Measurements from ENCODE around the gene SLC39A7. TPM values are rescaled to one million over a fixed set of nuclear protein-coding genes. Genes with fewer than 3 reads are reported as not detected.

The SLC39A7 gene
- total and polyA plus RNA-seq, 2 donors (not counting 3 experiments of a cell fraction or from before 2014, with no cell fraction given) = 99.8 to 129 TPM

GRCh38 chr6:33169291-33170175, 31.1 kb upstream of the SLC39A7 start:
- no peak for TF ChIP-seq POLR2AphosphoS5 (IDR thresholded peaks at IDR 0.05; ENCODE audit: insufficient read depth, low read depth, low read length)
- TF ChIP-seq POLR2A (IDR thresholded peaks at IDR 0.05; ENCODE audit: low read depth, low read length) = no peak
- no peak for TF ChIP-seq JUN (IDR thresholded peaks at IDR 0.05; ENCODE audit: borderline replicate concordance, insufficient read depth, insufficient read length, low read depth)
- TF ChIP-seq EZH2 (IDR thresholded peaks at IDR 0.05; ENCODE audit: borderline replicate concordance, low read depth, low read length, severe bottlenecking) = no peak
- TF ChIP-seq MYC (IDR thresholded peaks at IDR 0.05; ENCODE audit: low read depth, low read length) = no peak
- no peak for TF ChIP-seq GATA2 (IDR thresholded peaks at IDR 0.05; ENCODE audit: insufficient read depth, insufficient read length, low read depth, low read length)
- no peak for TF ChIP-seq FOS (IDR thresholded peaks at IDR 0.05; ENCODE audit: borderline replicate concordance, insufficient read depth, low read length)
- TF ChIP-seq MAX (IDR thresholded peaks at IDR 0.05; ENCODE audit: insufficient read depth, insufficient read length) = no peak
- TF ChIP-seq, protein P1, sequence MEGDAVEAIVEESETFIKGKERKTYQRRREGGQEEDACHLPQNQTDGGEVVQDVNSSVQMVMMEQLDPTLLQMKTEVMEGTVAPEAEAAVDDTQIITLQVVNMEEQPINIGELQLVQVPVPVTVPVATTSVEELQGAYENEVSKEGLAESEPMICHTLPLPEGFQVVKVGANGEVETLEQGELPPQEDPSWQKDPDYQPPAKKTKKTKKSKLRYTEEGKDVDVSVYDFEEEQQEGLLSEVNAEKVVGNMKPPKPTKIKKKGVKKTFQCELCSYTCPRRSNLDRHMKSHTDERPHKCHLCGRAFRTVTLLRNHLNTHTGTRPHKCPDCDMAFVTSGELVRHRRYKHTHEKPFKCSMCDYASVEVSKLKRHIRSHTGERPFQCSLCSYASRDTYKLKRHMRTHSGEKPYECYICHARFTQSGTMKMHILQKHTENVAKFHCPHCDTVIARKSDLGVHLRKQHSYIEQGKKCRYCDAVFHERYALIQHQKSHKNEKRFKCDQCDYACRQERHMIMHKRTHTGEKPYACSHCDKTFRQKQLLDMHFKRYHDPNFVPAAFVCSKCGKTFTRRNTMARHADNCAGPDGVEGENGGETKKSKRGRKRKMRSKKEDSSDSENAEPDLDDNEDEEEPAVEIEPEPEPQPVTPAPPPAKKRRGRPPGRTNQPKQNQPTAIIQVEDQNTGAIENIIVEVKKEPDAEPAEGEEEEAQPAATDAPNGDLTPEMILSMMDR (IDR thresholded peaks at IDR 0.05; ENCODE audit: extremely low read depth in 1 of 2, insufficient read depth in 1 of 2, low read depth in 1 of 2, low read length in 2 of 2) = no peak
- intact Hi-C loops (cut with micrococcal nuclease) = no loop called here
- ChIA-PET CTCF (interaction anchor here (1.3 kb wide), 1 partner anchor 28 kb away, joined by 3 read pairs; no protein-coding TSS in a partner anchor), POLR2A (no interaction called here)
- no peaks in the 10 kb centered on the region for H3K4me1 ChIP-seq (ENCODE audit: control insufficient read depth, extremely low read depth, insufficient read depth, low read length)
- H3K27me3 ChIP-seq (ENCODE audit: control insufficient read depth in 2 of 2, insufficient read depth in 2 of 2, low read length in 2 of 2) = no peaks in the 10 kb centered on the region
- H3K27ac ChIP-seq (ENCODE audit: insufficient read depth, low read depth, low read length) = no peak overlapping the region
- H3K9ac ChIP-seq (replicated peaks; ENCODE audit: extremely low read depth, insufficient read depth, low read length) = no peak overlapping the region
- H3K4me2 ChIP-seq (ENCODE audit: insufficient read depth, low read length) = no peak overlapping the region
- H3K36me3 ChIP-seq (ENCODE audit: control insufficient read depth in 2 of 2, extremely low read depth in 1 of 2, insufficient read depth in 2 of 2, low read length in 2 of 2) = no peaks in the 10 kb centered on the region
- no peaks in the 10 kb centered on the region for H4K20me1 ChIP-seq (replicated peaks; ENCODE audit: control insufficient read depth, extremely low read depth, insufficient read depth, low read length)
- H3K9me1 ChIP-seq (replicated peaks; ENCODE audit: control insufficient read depth, extremely low read depth, insufficient read depth, low read length) = no peaks in the 10 kb centered on the region
- no peak for DNase-seq (ENCODE audit: low read depth, low spot score)
- no peak overlapping the region for H3K4me3 ChIP-seq (replicated peaks in 1 of 3; ENCODE audit: insufficient read depth in 1 of 3, low read depth in 1 of 3, low read length in 3 of 3)
- no peak for FAIRE-seq
- no peaks in the 10 kb centered on the region for H3K79me2 ChIP-seq (ENCODE audit: control insufficient read depth, insufficient read depth, low read length)
- no peaks in the 10 kb centered on the region for H3K9me3 ChIP-seq (replicated peaks; ENCODE audit: control insufficient read depth, insufficient read depth, low read length)
- BruUV-seq (replicated peaks) = no TSS peak
- no peak overlapping the region for H2AFZ ChIP-seq (ENCODE audit: low read depth, low read length)
- dilution Hi-C loops (cut with MboI; ENCODE audit: extremely low pct_ligation_motif_present, low sequenced_read_pairs) = no loop called here

Measured in endothelial cell of umbilical vein (primary cell).